ENCODE measurements around the gene NPRL2.

GRCh38 chr3:50321336-50322114 is 29.1 kb downstream of the NPRL2 start:
- TF ChIP-seq REST (IDR thresholded peaks at IDR 0.05; ENCODE audit: insufficient read depth in 1 of 2, low read depth in 2 of 2, low read length in 2 of 2) (no peak), POLR2AphosphoS5 (IDR thresholded peaks at IDR 0.05; ENCODE audit: low read depth, low read length) (0 out of 2 replicates have a peak, but pooled peaks have one; percentile 21), TAF1 (IDR thresholded peaks at IDR 0.05; ENCODE audit: borderline replicate concordance, insufficient read depth, low read length) (no peak)

Data from PFSK-1 (cell line).